ENCODE measurements around the gene PER1. TPM values are rescaled to one million over a fixed set of nuclear protein-coding genes. Genes with fewer than 3 reads are reported as not detected.

PER1 gene
- total and polyA plus RNA-seq, 9 of the 15 experiments (the other 6 are each of a cell fraction or from before 2014, with no cell fraction given) = 0.13 to 26.0 (median 3.4) TPM

DNA sequence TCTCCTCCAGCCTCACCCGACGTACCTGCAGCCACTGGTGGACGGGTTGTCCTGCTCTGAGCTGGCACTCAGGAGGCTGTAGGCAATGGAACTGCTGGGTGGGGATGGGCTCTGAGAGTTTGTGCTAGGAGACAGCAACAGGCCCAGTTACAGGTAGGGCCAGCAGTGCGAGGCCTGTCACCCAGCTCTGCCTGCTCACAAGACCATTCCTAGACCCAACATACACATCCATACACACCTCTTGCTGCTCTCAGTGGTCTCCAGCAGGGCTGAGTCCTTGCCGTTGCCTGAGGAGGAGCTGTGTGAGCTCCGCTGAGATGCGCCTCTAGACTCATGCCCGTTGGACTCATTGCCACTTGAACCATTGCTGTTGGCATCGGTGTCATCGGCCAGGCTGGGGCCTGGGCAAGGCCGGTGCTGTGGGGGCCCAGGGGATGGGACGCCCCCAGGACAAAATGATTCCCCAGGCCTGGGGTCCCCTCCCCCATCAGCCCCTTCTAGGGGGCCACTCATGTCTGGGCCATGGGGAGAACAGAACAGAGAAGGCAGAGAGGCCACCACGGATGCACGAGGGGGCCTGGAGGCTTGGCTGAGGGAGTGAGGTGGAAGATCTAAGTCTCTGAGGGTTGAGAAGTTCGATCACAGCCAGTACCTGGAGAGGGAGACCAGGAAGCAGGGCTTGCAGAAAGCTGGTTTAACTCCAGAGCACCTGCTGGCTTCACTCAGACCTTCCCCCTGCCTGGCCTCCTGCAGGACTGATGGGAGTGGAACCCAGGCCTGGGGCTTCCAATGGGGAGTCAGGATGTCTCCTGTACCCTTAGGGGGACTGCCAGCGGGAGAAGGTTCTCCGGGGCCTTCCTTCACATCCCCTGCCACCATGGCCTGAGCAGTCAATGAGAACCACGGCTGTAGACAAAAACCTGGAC, 1.7 kb downstream of the PER1 start:
- TF ChIP-seq ZNF124 (CRISPR knock-in tag; IDR thresholded peaks at IDR 0.05) (no peak), ZNF354B (CRISPR knock-in tag; IDR thresholded peaks at IDR 0.05) (no peak), EWSR1 (IDR thresholded peaks at IDR 0.05; ENCODE audit: borderline replicate concordance, low read depth, partially characterized antibody) (no peak), MBD2 (IDR thresholded peaks at IDR 0.05; ENCODE audit: borderline replicate concordance, low read depth) (no peak), PHF8 (IDR thresholded peaks at IDR 0.05; ENCODE audit: borderline replicate concordance, low read length) (0 out of 2 replicates have a peak, but pooled peaks have one; percentile 7), SETDB1 (IDR thresholded peaks at IDR 0.05; ENCODE audit: low read length) (no peak), RAD51 (IDR thresholded peaks at IDR 0.05; ENCODE audit: borderline replicate concordance, low read depth) (no peak)
- TF ChIP-seq, protein P1, sequence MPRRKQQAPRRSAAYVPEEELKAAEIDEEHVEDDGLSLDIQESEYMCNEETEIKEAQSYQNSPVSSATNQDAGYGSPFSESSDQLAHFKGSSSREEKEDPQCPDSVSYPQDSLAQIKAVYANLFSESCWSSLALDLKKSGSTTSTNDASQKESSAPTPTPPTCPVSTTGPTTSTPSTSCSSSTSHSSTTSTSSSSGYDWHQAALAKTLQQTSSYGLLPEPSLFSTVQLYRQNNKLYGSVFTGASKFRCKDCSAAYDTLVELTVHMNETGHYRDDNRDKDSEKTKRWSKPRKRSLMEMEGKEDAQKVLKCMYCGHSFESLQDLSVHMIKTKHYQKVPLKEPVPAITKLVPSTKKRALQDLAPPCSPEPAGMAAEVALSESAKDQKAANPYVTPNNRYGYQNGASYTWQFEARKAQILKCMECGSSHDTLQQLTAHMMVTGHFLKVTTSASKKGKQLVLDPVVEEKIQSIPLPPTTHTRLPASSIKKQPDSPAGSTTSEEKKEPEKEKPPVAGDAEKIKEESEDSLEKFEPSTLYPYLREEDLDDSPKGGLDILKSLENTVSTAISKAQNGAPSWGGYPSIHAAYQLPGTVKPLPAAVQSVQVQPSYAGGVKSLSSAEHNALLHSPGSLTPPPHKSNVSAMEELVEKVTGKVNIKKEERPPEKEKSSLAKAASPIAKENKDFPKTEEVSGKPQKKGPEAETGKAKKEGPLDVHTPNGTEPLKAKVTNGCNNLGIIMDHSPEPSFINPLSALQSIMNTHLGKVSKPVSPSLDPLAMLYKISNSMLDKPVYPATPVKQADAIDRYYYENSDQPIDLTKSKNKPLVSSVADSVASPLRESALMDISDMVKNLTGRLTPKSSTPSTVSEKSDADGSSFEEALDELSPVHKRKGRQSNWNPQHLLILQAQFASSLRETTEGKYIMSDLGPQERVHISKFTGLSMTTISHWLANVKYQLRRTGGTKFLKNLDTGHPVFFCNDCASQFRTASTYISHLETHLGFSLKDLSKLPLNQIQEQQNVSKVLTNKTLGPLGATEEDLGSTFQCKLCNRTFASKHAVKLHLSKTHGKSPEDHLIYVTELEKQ (CRISPR knock-in tag; IDR thresholded peaks at IDR 0.05) = no peak
- no peak for ATAC-seq
- Histone ChIP-seq H3K4me2 (ENCODE audit: insufficient read depth, low read length) (peak overlapping the region; percentile 89), H4K20me1 (replicated peaks; ENCODE audit: control insufficient read depth, insufficient read depth, low read length) (0 out of 2 replicates have a peak, but pooled peaks cover 4% of the 10 kb centered on the region), H3K36me3 (ENCODE audit: control insufficient read depth, insufficient read depth, low read length) (peaks cover 43% of the 10 kb centered on the region; the same call in 2 of the 3 replicates), H3K4me3 (peak overlapping the region; percentile 53), H3K79me2 (ENCODE audit: control insufficient read depth, insufficient read depth, low read length) (peaks cover 37% of the 10 kb centered on the region), H2AFZ (ENCODE audit: low read depth, low read length) (no peak overlapping the region), H3K9me3 (replicated peaks; ENCODE audit: control insufficient read depth, insufficient read depth, low read depth, low read length) (no peaks in the 10 kb centered on the region), H3K4me1 (replicated peaks in 1 of 2; ENCODE audit: control insufficient read depth in 2 of 2, insufficient read depth in 2 of 2, low read length in 2 of 2) (peaks cover 25 to 60% of the 10 kb centered on the region in 2 experiments), H3K9ac (ENCODE audit: insufficient read depth in 1 of 2, low read depth in 2 of 2, low read length in 2 of 2) (peak overlapping the region; percentile 8 to 49; a peak in 3 of 4 replicates), H3K27ac (ENCODE audit: extremely low read depth, low read depth, low read length) (peak overlapping the region; percentile 55), H3K9me1 (ENCODE audit: control insufficient read depth, insufficient read depth, low read length) (no peaks in the 10 kb centered on the region), H3K27me3 (ENCODE audit: control insufficient read depth in 2 of 2, insufficient read depth in 2 of 2, low read length in 2 of 2) (no peaks in the 10 kb centered on the region)
- BruUV-seq (replicated peaks) = no TSS peak
- in situ Hi-C loops (cut with MboI) = no loop called here
- intact Hi-C loops (cut with micrococcal nuclease) = no loop called here
- ChIA-PET CTCF (ENCODE audit: low intra/inter-chr PET ratio) (interaction anchor here (0.7 kb wide), 1 partner anchor 497 kb away, joined by 3 read pairs; no protein-coding TSS in a partner anchor), POLR2A (interaction anchor here (0.7 to 2.8 kb wide), 3 partner anchors 10 to 38 kb away, joined by 4 to 19 read pairs (median 5); no protein-coding TSS in a partner anchor)
- no peak for DNase-seq (ENCODE audit: extremely low read depth in 1 of 4, low spot score in 3 of 4)
- FAIRE-seq = no peak
- WGBS (ENCODE audit: insufficient coverage, low coverage, missing lambda C conversion rate) = 87% methylated on average over 8 of the region's 18 CpGs

All from K562 (cell line).